Gastroesophageal sphincter (tissue), 4 donors: ENCODE results near the gene KIF13A. TPM values are rescaled to one million over a fixed set of nuclear protein-coding genes. Genes with fewer than 3 reads are reported as not detected.
"Not testable (repeated sequence)": the region's sequence is repeated elsewhere in the genome, so short reads cannot be mapped to it uniquely, and the experiment has no call there.

ENCODE experiments used
- ATAC-seq: fragments of 150-250 bp; one replicate; pipeline ENCODE4 v1.9.1; 2016; ENCODE audit warnings: mild to moderate bottlenecking, moderate library complexity
- H3K27ac ChIP-seq, 4 donors: fragments of 200-600 bp; sonication (generic) in 3 of 4; 1 replicate in 3 of 4; 2 replicates in 1 of 4; pipeline ENCODE4 v1.5.1; 2016 to 2019
- H3K27me3 ChIP-seq: fragments of 200-600 bp; sonication (generic); one replicate; pipeline ENCODE4 v1.5.1; 2019
- H3K36me3 ChIP-seq, 2 donors: fragments of 200-600 bp; sonication (generic); one replicate each; pipeline ENCODE4 v1.5.1; 2019; ENCODE audit warnings: control low read depth in 1 of 2
- H3K4me1 ChIP-seq, 3 donors: fragments of 200-600 bp; sonication (generic); 1 replicate in 2 of 3; 2 replicates in 1 of 3; pipeline ENCODE4 v1.5.1; 2016 to 2019; ENCODE audit warnings: control low read depth in 2 of 3
- H3K4me3 ChIP-seq, 2 donors: fragments of 200-600 bp; sonication (generic); one replicate each; pipeline ENCODE4 v1.5.1; 2019; ENCODE audit warnings: mild to moderate bottlenecking in 1 of 2, moderate library complexity in 1 of 2
- H3K9me3 ChIP-seq, 3 donors: fragments of 200-600 bp; sonication (generic); one replicate each; pipeline ENCODE4 v1.5.1; 2017 to 2019; ENCODE audit warnings: control low read depth in 2 of 3
- EP300 ChIP-seq: sonication (generic); formaldehyde crosslinking; IDR thresholded peaks from one replicate; pipeline ENCODE4 v1.6.1; 2017; ENCODE audit warnings: antibody characterized with exemption, mild to moderate bottlenecking
- POLR2A ChIP-seq, 2 donors: fragments of 450-650 bp; IDR thresholded peaks; one replicate each; pipeline ENCODE4 v1.6.1; 2017; ENCODE audit warnings: antibody characterized with exemption in 2 of 2, mild to moderate bottlenecking in 2 of 2, moderate library complexity in 1 of 2
- POLR2AphosphoS5 ChIP-seq: sonication (generic); formaldehyde crosslinking; IDR thresholded peaks from one replicate; pipeline ENCODE4 v1.6.1; 2017; ENCODE audit warnings: antibody characterized with exemption
- WGBS, 2 donors: methylation state at CpG; one replicate each; pipeline ENCODE4 v1.1.5; 2018; ENCODE audit warnings: low coverage in 1 of 2; 5-methylcytosine and 5-hydroxymethylcytosine counted together
- total RNA-seq, 4 donors: library from RNA; depleted of rRNA; stranded (reverse); fragments of >200 nt; gene quantifications; one replicate each; pipeline ENCODE4 v1.1.0, GENCODE V29; 2016
- TF ChIP-seq, protein P1 (sequence below), 4 experiments: fragments of 200-600 bp in 2 of 4; fragments of 450-650 bp in 2 of 4; sonication (generic) in 1 of 4; IDR thresholded peaks; one replicate each; pipeline ENCODE4 v1.5.1; 2017 to 2019; ENCODE audit warnings: antibody characterized with exemption in 4 of 4, mild to moderate bottlenecking in 2 of 4, moderate library complexity in 2 of 4

Gene KIF13A
- total RNA-seq, 4 donors from 2014 or later, result 67.7 to 98.9 (median 84.1) TPM

DNA sequence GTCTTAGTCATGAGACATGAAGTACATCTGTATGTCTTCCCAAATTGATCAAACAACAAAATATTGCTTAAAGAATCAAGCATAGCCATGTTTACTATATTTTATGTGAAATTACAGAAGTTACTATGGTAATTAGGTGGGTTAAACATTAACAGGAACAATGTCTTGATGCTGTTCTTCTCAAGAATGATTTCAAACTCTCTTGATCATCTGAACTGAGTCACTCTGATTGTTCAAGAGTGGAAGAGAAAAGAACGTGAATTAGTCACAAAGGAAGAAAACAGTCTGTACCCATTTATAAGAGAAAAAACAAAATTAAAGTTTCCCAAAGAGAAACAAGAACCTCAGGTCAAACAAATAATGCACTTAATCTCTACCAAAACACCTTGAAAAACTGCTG is 218.6 kb downstream of the KIF13A start:
- Histone ChIP-seq H3K4me1 (no peaks in the 10 kb centered on the region), H3K27me3 (no peaks in the 10 kb centered on the region), H3K4me3 (no peak overlapping the region), H3K27ac (no peak overlapping the region), H3K9me3 (no peaks in the 10 kb centered on the region), H3K36me3 (peaks cover 11 to 84% of the 10 kb centered on the region in 2 donors)
- 75 to 80% methylated on average over 1 of the region's 1 CpG for WGBS, 2 donors
- TF ChIP-seq EP300, result no peak
- TF ChIP-seq POLR2AphosphoS5, result no peak
- TF ChIP-seq, protein P1, sequence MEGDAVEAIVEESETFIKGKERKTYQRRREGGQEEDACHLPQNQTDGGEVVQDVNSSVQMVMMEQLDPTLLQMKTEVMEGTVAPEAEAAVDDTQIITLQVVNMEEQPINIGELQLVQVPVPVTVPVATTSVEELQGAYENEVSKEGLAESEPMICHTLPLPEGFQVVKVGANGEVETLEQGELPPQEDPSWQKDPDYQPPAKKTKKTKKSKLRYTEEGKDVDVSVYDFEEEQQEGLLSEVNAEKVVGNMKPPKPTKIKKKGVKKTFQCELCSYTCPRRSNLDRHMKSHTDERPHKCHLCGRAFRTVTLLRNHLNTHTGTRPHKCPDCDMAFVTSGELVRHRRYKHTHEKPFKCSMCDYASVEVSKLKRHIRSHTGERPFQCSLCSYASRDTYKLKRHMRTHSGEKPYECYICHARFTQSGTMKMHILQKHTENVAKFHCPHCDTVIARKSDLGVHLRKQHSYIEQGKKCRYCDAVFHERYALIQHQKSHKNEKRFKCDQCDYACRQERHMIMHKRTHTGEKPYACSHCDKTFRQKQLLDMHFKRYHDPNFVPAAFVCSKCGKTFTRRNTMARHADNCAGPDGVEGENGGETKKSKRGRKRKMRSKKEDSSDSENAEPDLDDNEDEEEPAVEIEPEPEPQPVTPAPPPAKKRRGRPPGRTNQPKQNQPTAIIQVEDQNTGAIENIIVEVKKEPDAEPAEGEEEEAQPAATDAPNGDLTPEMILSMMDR (IDR thresholded peaks at IDR 0.05), result no peak
- no peak for TF ChIP-seq POLR2A (IDR thresholded peaks at IDR 0.05)
- ATAC-seq, result no peak

DNA sequence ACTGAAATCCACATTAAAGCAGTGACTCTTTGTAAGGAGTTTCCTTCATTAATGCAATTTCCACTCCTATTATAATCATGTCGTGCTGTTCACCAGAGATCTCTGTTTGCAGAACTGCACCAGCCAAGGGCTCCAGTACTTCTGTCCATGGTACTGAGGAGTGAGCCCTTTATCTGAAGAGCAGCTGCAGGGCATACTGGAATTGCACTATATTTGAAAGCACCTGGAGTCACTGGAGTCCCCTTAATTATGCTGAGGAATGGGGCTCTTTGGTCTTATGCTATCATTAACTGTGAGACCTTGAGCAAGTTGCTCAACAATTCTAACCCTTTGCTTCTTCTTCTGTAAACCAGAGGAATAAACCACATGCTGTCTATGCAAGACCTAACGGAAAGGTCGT is 219.0 kb downstream of the KIF13A start:
- WGBS, 2 donors, result 0 to 69% methylated on average over 1 to 3 of the region's 3 CpGs
- peaks cover 11 to 84% of the 10 kb centered on the region in 2 donors for H3K36me3 ChIP-seq
- no peaks in the 10 kb centered on the region for H3K9me3 ChIP-seq
- no peak overlapping the region for H3K4me3 ChIP-seq
- H3K4me1 ChIP-seq, result no peaks in the 10 kb centered on the region
- ATAC-seq, result no peak
- H3K27ac ChIP-seq, result no peak overlapping the region
- TF ChIP-seq, protein P1 (IDR thresholded peaks at IDR 0.05), result no peak
- H3K27me3 ChIP-seq, result no peaks in the 10 kb centered on the region

DNA sequence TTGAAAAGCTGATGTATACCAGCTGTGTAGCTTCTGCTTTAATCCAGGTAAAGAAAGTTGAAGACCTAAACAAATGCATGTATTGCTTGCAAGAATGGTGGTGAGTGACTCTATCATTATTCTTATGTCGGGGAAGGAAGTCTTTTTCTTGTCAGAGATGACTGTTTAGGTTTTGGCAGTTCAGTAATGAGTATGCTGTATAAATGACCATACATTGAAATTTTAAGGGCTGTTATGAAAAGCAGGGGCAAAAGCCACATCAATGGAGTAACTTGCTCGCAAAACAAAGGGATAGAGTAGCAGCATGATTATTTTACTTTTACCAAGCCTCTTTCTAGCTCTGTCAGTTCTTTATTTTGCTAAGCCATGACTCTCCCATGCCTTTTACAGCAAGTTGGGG is 224.8 kb downstream of the KIF13A start:
- Histone ChIP-seq H3K27ac (no peak overlapping the region), H3K4me3 (no peak overlapping the region), H3K4me1 (no peaks in the 10 kb centered on the region), H3K9me3 (no peaks in the 10 kb centered on the region), H3K36me3 (peaks cover 0 to 79% of the 10 kb centered on the region in 2 donors), H3K27me3 (no peaks in the 10 kb centered on the region)
- 62 to 71% methylated on average over 1 to 2 of the region's 2 CpGs for WGBS, 2 donors
- ATAC-seq, result no peak
- TF ChIP-seq EP300, result no peak
- no peak for TF ChIP-seq POLR2A (IDR thresholded peaks at IDR 0.05)
- no peak for TF ChIP-seq POLR2AphosphoS5
- TF ChIP-seq, protein P1 (IDR thresholded peaks at IDR 0.05), result no peak

DNA sequence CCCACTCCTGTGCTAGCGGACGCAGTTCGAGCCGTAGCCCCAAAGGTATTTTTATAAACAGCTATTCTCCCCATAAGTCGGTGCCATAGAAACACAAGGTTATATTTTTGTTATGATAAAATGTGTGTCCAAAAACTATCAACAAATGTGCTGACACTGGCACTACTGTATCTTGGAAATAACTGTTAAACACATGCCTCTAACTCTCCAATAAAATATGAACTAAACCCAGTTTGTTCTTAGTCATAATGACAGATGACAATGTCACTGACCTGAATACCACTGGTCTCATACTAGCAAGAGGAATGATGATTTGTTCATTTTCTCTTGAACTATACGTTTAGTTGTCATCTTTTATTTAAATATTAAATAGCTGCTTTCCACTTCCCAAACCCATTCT is 229.3 kb downstream of the KIF13A start:
- TF ChIP-seq EP300 (no peak), POLR2AphosphoS5 (no peak), POLR2A (IDR thresholded peaks at IDR 0.05) (no peak)
- TF ChIP-seq, protein P1 (IDR thresholded peaks at IDR 0.05), result no peak
- no peak for ATAC-seq
- 22 to 46% methylated on average over 3 to 6 of the region's 6 CpGs for WGBS, 2 donors

DNA sequence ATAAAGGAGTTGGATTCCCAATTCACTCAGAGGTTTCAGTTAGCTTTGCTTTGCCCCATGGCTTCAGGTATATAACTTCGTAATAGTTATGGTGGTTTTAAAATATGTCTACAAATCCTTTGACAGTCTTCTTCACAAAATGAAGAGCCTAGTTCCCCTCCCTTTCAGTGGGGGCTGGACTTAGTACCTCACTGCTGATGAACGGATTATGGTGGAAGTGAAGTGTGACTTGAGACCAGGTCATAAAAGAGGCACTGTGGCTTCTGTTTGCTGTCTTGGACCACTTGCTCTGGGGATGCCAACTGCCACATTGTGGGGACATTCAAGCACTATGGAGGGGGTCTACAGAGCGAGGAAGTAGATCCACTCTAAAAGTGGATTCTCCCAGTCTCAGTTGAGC is 233.2 kb downstream of the KIF13A start:
- Histone ChIP-seq H3K4me1 (no peaks in the 10 kb centered on the region), H3K4me3 (no peak overlapping the region), H3K9me3 (no peaks in the 10 kb centered on the region), H3K27ac (no peak overlapping the region), H3K36me3 (peaks cover 0 to 9% of the 10 kb centered on the region in 2 donors), H3K27me3 (no peaks in the 10 kb centered on the region)
- TF ChIP-seq POLR2AphosphoS5 (no peak), POLR2A (IDR thresholded peaks at IDR 0.05) (no peak), EP300 (no peak)
- TF ChIP-seq, protein P1 (IDR thresholded peaks at IDR 0.05), result no peak
- ATAC-seq, result no peak
- WGBS, 2 donors, result 54 to 86% methylated on average over 1 to 3 of the region's 3 CpGs

More for the DNA sequence above, 229.3 kb downstream of the KIF13A start:
- H3K4me3 ChIP-seq, result no peak overlapping the region
- H3K9me3 ChIP-seq, result no peaks in the 10 kb centered on the region
- no peaks in the 10 kb centered on the region for H3K4me1 ChIP-seq
- no peaks in the 10 kb centered on the region for H3K27me3 ChIP-seq
- peaks cover 0 to 44% of the 10 kb centered on the region in 2 donors for H3K36me3 ChIP-seq
- H3K27ac ChIP-seq, result no peak overlapping the region

DNA sequence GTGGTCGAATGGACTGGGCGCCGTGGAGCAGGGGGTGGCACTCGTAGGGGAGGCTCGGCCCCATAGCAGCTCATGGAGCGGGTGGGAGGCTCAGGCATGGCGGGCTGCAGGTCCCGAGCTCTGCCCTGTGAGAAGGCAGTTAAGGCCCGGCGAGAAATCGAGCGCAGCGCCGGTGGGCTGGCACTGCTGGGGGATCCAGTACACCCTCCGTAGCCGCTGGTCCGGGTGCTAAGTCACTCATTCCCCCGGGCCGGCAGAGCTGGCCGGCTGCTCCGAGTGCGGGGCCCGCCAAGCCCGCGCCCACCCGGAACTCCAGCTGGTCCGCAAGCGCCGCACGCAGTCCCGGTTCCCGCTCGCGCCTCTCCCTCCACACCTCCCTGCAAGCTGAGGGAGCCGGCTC is 242.1 kb downstream of the KIF13A start:
- 100% methylated on average over 1 of the region's 35 CpGs; no CpG with 5 or more reads in 1 of the 2 donors for WGBS, 2 donors
- not testable (repeated sequence) for H3K36me3 ChIP-seq, H3K9me3 ChIP-seq, H3K27ac ChIP-seq, H3K4me1 ChIP-seq, H3K27me3 ChIP-seq, ATAC-seq, H3K4me3 ChIP-seq

DNA sequence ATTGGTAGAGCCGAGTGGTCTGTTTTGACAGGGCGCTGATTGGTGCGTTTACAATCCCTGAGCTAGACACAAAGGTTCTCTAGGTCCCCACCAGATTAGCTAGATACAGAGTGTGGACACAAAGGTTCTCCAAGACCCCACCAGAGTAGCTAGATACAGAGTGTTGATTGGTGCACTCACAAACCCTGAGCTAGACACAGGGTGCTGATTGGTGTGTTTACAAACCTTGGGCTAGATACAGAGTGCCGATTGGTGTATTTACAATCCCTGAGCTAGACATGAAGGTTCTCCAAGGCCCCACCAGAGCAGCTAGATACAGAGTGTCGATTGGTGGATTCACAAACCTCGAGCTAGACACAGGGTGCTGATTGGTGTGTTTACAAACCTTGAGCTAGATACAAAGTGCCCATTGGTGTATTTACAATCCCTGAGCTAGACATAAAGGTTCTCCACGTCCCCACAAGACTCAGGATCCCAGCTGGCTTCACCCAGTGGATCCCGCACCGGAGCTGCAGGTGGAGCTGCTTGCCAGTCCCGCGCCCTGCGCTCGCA is 242.6 kb downstream of the KIF13A start:
- not testable (repeated sequence) for H3K36me3 ChIP-seq

More for the DNA sequence above, 242.6 kb downstream of the KIF13A start:
- not testable (repeated sequence) for H3K27ac ChIP-seq, H3K4me3 ChIP-seq, H3K4me1 ChIP-seq, ATAC-seq, H3K27me3 ChIP-seq, H3K9me3 ChIP-seq
- 64 to 95% methylated on average over 3 to 5 of the region's 13 CpGs for WGBS, 2 donors
